Measurements from ENCODE around the gene PCDHGB5. TPM values are rescaled to one million over a fixed set of nuclear protein-coding genes. Genes with fewer than 3 reads are reported as not detected.
"Not testable (repeated sequence)": the region's sequence is repeated elsewhere in the genome, so short reads cannot be mapped to it uniquely, and the experiment has no call there.

The PCDHGB5 gene
- total RNA-seq, 4 donors from 2014 or later, result 3.0 to 6.3 (median 4.4) TPM

- Histone ChIP-seq H3K4me3 (peak within 1 kb of the TSS; percentile 36 to 58 (median 46)), H3K27me3 (peaks cover 0 to 6% (median 0%) of the 10 kb centered on the region in 3 donors), H3K27ac (no peak within 1 kb of the TSS), H3K36me3 (no peaks in the 10 kb centered on the region), H3K4me1 (peaks cover 0 to 4% of the 10 kb centered on the region in 2 donors), H3K9me3 (no peaks in the 10 kb centered on the region)
- peak in 1 of 2 donors; percentile 59 for ATAC-seq
- intact Hi-C loops (cut with DNase I; ENCODE audit: low total_unique reads) (no loop called here), in situ Hi-C loops (cut with MboI; ENCODE audit: low sequenced_read_pairs in 4 of 4) (no loop called here)
- DNase-seq, result no peak
- peak in 4 of 5 experiments; percentile 9 to 44 (median 22) for TF ChIP-seq CTCF (IDR thresholded peaks at IDR 0.05 in 4 of 5, conservative IDR thresholded peaks at IDR 0.05 in 1 of 5)
- no peak for TF ChIP-seq POLR2A (IDR thresholded peaks at IDR 0.05)
Observed at GRCh38 chr5:141382469-141383294, 15.1 kb upstream of the PCDHGB5 start, which contains the start of gene PCDHGA7. Gene PCDHGA7, plus strand, starts transcription at chr5:141382742. Its CDS starts 158 bp downstream, at chr5:141382900.

- in situ Hi-C loops (cut with MboI; ENCODE audit: low sequenced_read_pairs in 4 of 4), result no loop called here
- ATAC-seq (no peak), DNase-seq (no peak)
- Histone ChIP-seq H3K4me3 (peak overlapping the region in 2 of 4 donors; percentile 48 to 58), H3K9me3 (peaks cover 0 to under 1% (median 0%) of the 10 kb centered on the region in 3 donors), H3K4me1 (peaks cover 0 to 4% of the 10 kb centered on the region in 2 donors), H3K27me3 (peaks cover 0 to 6% (median 0%) of the 10 kb centered on the region in 3 donors), H3K36me3 (no peaks in the 10 kb centered on the region), H3K27ac (no peak overlapping the region)
- intact Hi-C loops (cut with DNase I; ENCODE audit: low total_unique reads), result no loop called here
- no peak for TF ChIP-seq CTCF (IDR thresholded peaks at IDR 0.05 in 4 of 5, conservative IDR thresholded peaks at IDR 0.05 in 1 of 5)
- no peak for TF ChIP-seq POLR2A (IDR thresholded peaks at IDR 0.05)
Observed at GRCh38 chr5:141383345-141383744, 14.4 kb upstream of the PCDHGB5 start.

- DNase-seq (no peak), ATAC-seq (no peak)
- Histone ChIP-seq H3K4me1 (peaks cover under 1 to 4% of the 10 kb centered on the region in 2 donors), H3K9me3 (peaks cover 0 to 5% (median 5%) of the 10 kb centered on the region in 3 donors), H3K27ac (no peak overlapping the region), H3K27me3 (peaks cover 0 to 6% (median 2%) of the 10 kb centered on the region in 3 donors), H3K4me3 (no peak overlapping the region), H3K36me3 (no peaks in the 10 kb centered on the region)
- TF ChIP-seq CTCF (IDR thresholded peaks at IDR 0.05 in 4 of 5, conservative IDR thresholded peaks at IDR 0.05 in 1 of 5) (no peak), POLR2A (IDR thresholded peaks at IDR 0.05) (no peak)
- intact Hi-C loops (cut with DNase I; ENCODE audit: low total_unique reads) (no loop called here), in situ Hi-C loops (cut with MboI; ENCODE audit: low sequenced_read_pairs in 4 of 4) (no loop called here)
Observed at GRCh38 chr5:141384471-141385267, 13.1 kb upstream of the PCDHGB5 start.

- H3K4me1 ChIP-seq; H3K9me3 ChIP-seq; H3K27me3 ChIP-seq; intact Hi-C loops (cut with DNase I; ENCODE audit: low total_unique reads); H3K36me3 ChIP-seq; in situ Hi-C loops (cut with MboI; ENCODE audit: low sequenced_read_pairs in 4 of 4): not testable (repeated sequence)
- peak within 1 kb of the TSS; percentile 14 to 52 (median 46) for H3K4me3 ChIP-seq
- DNase-seq (peak in 1 of 2 donors; percentile 44), ATAC-seq (peak; percentile 47 to 83)
- peak within 1 kb of the TSS in 2 of 4 donors; percentile 44 to 47 for H3K27ac ChIP-seq
- TF ChIP-seq CTCF (IDR thresholded peaks at IDR 0.05 in 4 of 5, conservative IDR thresholded peaks at IDR 0.05 in 1 of 5), result peak; percentile 38 to 67 (median 53)
Observed at GRCh38 chr5:141387557-141388311, 10.0 kb upstream of the PCDHGB5 start, which contains the start of gene PCDHGB4. Gene PCDHGB4, plus strand, starts transcription at chr5:141387698. Its CDS starts 187 bp downstream, at chr5:141387885.

All from gastrocnemius medialis (tissue), 4 donors.